Stomach smooth muscle (tissue), 2 donors: ENCODE measurements around the gene SERPINH1.

ENCODE experiments used
- H3K27ac ChIP-seq: one replicate; pipeline ENCODE4 v1.7.0; 2013; ENCODE audit warnings: mild to moderate bottlenecking, low read length, inconsistent platforms
- H3K27me3 ChIP-seq, 2 donors: one replicate each; pipeline ENCODE4 v1.7.0; 2013; ENCODE audit warnings: low read length in 2 of 2; ENCODE audit not compliant: insufficient read depth in 2 of 2, control insufficient read depth in 1 of 2
- H3K36me3 ChIP-seq, 2 donors: one replicate each; pipeline ENCODE4 v1.7.0; 2013; ENCODE audit warnings: low read length in 2 of 2; ENCODE audit not compliant: control insufficient read depth in 2 of 2, insufficient read depth in 2 of 2
- H3K4me1 ChIP-seq: one replicate; pipeline ENCODE4 v1.7.0; 2013; ENCODE audit warnings: low read length; ENCODE audit not compliant: control insufficient read depth, insufficient read depth
- H3K4me3 ChIP-seq, 2 donors: one replicate each; pipeline ENCODE4 v1.7.0; 2013; ENCODE audit warnings: low read length in 2 of 2
- H3K9ac ChIP-seq, 2 donors: one replicate each; pipeline ENCODE4 v1.7.0; 2013; ENCODE audit warnings: low read length in 2 of 2, mild to moderate bottlenecking in 1 of 2
- H3K9me3 ChIP-seq, 2 donors: one replicate each; pipeline ENCODE4 v1.7.0; 2013; ENCODE audit warnings: low read length in 2 of 2; ENCODE audit not compliant: control insufficient read depth in 2 of 2
- donor health status: healthy.
- donor health status: Pancreatic carcinoma.

SERPINH1 gene

DNA sequence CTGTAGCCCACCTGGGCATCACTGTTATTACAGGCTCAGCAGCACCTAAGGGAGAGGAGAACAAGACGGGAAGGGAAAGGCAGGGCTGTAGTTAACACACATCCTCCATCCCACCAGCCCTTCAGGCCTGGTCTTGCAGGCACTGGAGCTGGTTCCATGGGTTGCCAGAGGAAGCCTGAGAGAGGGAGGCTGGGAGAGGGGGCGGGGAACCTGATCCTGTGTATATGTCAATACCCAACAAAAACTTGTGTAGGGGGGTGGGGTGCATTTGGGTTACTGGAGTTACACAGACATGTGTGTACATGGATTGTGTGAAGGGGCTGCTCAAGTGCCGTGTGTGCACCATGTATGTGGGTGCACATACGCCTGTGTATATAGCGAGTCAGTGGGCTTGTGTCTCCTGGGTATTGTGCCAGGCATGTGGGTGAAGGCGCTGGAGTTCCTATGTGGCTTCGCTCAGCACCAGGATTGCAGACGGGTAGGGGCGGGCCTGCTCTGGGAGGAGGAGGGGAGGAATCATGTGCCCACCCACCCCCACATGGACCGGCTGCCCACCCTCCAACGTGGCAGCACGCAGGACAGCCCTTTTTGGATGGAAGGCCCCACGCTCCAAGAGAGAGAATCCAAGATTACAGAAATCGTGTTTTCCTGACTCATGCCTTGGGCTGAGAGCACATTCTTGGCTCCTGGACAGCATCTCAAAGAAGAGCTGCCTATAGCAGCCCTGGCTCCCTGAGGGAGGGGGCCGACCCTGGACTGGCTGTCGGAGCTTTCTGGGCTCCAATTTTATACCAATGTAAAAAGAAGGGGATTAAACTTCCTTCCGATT is 4.2 kb upstream of the SERPINH1 start:
- H3K9me3 ChIP-seq, result no peaks in the 10 kb centered on the region
- peaks cover 79% of the 10 kb centered on the region for H3K4me1 ChIP-seq
- H3K9ac ChIP-seq, result peak overlapping the region; percentile 55 to 77
- H3K4me3 ChIP-seq, result peak overlapping the region; percentile 45 to 52
- H3K27me3 ChIP-seq, result no peaks in the 10 kb centered on the region
- peak overlapping the region; percentile 99 for H3K27ac ChIP-seq
- H3K36me3 ChIP-seq, result no peaks in the 10 kb centered on the region

DNA sequence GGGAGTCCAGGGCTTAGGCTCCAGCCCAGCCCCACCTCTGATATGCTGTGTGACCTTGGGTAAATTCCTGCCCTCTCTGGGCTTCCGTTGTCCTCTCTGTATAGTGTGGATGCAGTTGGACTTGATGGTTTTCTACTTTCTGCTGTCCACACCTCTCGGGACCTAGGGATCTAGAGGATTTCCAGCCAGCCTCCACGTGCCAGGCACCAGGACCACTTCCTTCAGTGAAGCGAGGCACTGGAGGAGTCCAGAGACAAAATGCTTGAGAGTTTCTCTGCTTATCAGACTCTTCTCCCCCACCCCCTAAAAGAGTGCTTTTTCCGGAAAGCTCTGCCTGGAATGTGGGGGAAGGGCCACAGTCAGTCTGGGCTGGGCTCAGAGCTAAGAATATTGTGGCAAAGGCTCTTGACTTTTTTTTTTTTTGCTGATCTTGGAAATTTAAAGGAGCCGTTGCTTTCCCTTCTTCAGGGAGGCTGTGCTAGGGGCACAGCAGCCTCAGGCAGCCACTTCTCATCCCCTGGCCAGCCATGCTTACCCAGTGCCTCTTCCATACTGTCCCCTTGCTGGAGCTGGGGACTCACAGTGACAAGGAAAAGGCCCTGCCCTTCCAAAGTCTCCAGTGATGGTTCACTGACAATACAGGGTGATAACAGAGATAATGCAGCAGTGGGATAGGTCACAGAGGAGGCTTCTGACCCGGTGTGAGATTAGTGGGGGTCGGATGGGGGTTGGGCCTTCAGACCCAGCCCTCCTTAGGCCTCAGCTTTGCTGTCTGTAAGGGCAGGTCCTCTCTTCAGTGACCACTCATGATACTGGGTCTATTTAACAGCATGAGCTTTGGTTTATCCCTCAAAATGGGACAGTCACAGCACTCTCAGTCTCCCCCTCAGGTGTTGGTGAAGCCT is 2.9 kb upstream of the SERPINH1 start:
- H3K4me3 ChIP-seq, result peak overlapping the region; percentile 45 to 52
- H3K9me3 ChIP-seq, result no peaks in the 10 kb centered on the region
- no peaks in the 10 kb centered on the region for H3K36me3 ChIP-seq
- peak overlapping the region; percentile 99 for H3K27ac ChIP-seq
- H3K27me3 ChIP-seq, result no peaks in the 10 kb centered on the region
- H3K4me1 ChIP-seq, result peaks cover 80% of the 10 kb centered on the region
- H3K9ac ChIP-seq, result peak overlapping the region; percentile 62 to 77

DNA sequence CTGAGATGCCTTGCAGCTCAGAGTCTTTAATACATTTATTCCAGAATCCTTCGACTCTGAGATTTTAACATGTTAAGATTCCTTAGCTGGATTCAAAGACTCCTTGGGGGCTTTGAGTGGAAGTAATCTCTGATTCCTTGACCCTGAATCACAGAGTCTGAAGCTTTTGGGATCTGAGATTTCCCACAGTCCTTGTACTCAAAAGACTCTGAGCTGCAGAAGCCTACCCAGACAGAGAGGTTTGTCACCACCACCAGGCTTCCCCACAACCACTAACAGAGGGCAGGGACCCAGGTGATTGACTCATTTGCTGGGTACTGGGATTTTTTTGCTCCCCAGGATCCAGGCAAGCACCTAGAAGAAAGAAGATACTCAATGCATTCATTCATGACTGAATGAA is 1.4 kb upstream of the SERPINH1 start:
- Histone ChIP-seq H3K27me3 (no peaks in the 10 kb centered on the region), H3K4me3 (no peak overlapping the region), H3K9me3 (no peaks in the 10 kb centered on the region), H3K27ac (peak overlapping the region; percentile 99), H3K9ac (peak overlapping the region in 1 of 2 donors; percentile 13), H3K4me1 (peaks cover 82% of the 10 kb centered on the region), H3K36me3 (peaks cover 0 to 2% of the 10 kb centered on the region in 2 donors)

DNA sequence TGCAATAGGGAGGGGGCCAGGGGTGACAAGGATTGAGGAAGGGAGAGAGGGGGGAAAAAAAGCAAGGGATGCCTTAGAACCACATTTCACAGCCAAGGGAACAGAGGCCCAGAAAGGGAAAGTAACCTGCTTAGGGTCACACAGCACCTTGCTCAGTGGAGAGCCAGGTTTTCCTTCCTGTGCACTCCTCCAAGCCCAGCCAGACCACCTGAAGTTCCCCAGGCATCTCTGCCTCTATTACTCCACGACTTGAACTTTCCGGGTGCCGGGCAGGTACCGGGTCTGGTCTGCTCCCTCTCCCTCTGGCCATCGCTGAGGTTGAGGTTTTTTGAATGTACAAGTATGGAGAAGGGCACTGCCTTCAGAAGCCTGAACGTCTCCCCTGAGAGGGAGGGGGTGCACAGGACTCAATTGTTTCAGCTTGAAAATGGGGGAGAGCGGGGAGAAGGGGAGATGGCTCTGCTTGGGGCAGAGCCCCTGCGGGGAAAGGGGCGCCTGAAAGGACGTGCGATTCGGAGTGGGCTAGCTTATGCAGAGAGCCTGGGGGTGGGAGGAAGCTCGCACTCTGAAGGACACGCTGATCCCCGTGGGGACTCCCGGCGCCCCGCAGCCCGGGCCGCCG is 516 bp upstream of the SERPINH1 start:
- H3K27me3 ChIP-seq, result no peaks in the 10 kb centered on the region
- peak overlapping the region; percentile 66 to 96 for H3K4me3 ChIP-seq
- H3K9ac ChIP-seq, result peak overlapping the region; percentile 98
- H3K36me3 ChIP-seq, result peaks cover 0 to 3% of the 10 kb centered on the region in 2 donors
- H3K9me3 ChIP-seq, result no peaks in the 10 kb centered on the region
- H3K4me1 ChIP-seq, result peaks cover 89% of the 10 kb centered on the region
- peak overlapping the region; percentile 99 for H3K27ac ChIP-seq

DNA sequence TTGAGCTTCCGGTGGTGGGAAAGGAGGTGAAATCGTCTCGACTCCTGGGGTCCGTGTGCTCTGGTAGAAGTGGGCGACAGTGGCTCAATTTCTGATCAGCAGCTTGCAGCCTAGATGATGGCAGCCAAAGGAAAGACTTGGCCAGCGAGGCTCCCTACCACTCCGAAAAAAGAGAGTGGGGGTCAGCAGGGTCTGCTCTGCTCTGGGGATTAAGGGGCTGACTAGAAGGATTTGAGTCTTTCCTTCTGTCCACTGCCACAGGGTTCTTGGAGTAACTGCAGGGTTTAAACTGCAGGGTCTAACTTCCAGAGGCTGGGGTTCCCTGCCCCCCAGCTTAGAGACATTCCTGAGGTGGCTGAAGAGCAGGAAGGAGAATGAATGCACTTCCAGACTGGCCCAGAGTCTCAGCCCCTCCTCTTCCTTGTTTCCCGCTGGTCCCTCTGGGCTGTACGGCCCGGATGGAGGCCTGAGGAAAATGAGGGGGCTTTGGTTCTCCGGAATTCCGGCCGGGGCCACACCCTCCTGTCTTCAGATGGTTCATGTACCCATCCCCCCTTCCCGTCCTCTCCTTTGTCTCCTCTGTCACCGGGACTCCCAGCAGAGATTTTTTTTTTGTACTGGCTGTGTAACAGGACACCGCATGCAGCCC is 907 bp downstream of the SERPINH1 start:
- no peaks in the 10 kb centered on the region for H3K27me3 ChIP-seq
- H3K4me3 ChIP-seq, result peak overlapping the region; percentile 75 to 96
- peaks cover 13 to 14% of the 10 kb centered on the region in 2 donors for H3K36me3 ChIP-seq
- H3K9ac ChIP-seq, result peak overlapping the region; percentile 98
- H3K27ac ChIP-seq, result peak overlapping the region; percentile 99
- no peaks in the 10 kb centered on the region for H3K9me3 ChIP-seq
- H3K4me1 ChIP-seq, result peaks cover 91% of the 10 kb centered on the region

DNA sequence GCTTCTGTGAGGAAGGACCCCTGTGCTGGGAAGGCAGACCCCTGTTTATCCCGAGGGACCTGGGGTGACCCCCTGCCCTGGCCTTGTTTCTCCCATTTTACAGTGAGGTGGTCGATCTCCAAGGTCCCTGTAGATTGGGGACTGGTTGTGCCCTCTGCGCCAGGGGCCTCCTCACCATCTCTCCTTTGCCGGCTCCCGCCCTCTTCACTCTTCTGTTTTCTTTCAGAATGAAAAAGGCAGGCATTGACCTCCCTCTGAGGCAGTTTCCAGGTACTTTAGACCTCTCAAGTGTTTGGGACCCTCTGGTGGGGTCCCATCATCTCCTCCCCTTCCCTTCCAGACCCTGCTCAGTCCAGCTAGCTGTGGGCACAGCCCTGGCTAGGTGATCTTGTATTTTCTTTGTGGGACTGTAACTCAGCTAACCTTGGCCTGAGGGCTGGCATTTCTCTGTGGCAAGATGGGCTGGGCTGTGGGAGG is 1.5 kb downstream of the SERPINH1 start:
- Histone ChIP-seq H3K4me1 (peaks cover 91% of the 10 kb centered on the region), H3K36me3 (peaks cover 19 to 20% of the 10 kb centered on the region in 2 donors)

DNA sequence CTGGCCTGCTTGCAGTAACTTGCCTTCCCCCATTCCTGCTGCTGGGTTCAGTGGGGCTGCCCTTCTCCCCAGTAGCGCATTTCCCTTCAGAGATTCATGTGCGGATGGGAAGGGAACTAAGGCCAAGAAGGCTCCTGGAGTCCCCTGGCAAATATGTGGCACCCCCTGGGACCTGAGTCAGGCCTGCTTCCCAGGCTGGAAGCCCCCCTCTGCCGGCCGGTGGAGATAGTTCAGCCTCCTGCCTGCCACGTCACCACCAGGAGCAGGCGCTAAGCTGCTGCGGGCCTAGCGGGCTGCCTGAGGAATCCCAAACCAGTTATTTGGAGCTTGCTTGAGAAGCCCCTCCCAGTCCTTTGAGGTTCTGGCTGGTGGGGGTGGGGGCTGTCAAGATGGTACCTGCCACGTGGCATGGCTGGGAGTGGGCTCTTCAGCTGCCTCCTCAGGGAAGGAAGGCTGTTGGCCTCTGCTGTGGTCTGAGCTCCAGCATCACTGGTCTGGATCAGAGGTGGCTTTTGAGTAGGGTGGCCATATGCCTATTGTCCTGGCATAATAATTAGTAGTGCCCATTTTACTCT is 2.0 kb downstream of the SERPINH1 start:
- Histone ChIP-seq H3K9ac (peak overlapping the region; percentile 98), H3K9me3 (no peaks in the 10 kb centered on the region), H3K27me3 (no peaks in the 10 kb centered on the region), H3K27ac (peak overlapping the region; percentile 99), H3K4me3 (peak overlapping the region; percentile 75 to 96), H3K4me1 (peaks cover 87% of the 10 kb centered on the region), H3K36me3 (peaks cover 24 to 25% of the 10 kb centered on the region in 2 donors)

More for the DNA sequence above, 1.5 kb downstream of the SERPINH1 start:
- H3K4me3 ChIP-seq, result peak overlapping the region; percentile 75 to 96
- peak overlapping the region; percentile 98 for H3K9ac ChIP-seq
- no peaks in the 10 kb centered on the region for H3K27me3 ChIP-seq
- no peaks in the 10 kb centered on the region for H3K9me3 ChIP-seq
- peak overlapping the region; percentile 99 for H3K27ac ChIP-seq

DNA sequence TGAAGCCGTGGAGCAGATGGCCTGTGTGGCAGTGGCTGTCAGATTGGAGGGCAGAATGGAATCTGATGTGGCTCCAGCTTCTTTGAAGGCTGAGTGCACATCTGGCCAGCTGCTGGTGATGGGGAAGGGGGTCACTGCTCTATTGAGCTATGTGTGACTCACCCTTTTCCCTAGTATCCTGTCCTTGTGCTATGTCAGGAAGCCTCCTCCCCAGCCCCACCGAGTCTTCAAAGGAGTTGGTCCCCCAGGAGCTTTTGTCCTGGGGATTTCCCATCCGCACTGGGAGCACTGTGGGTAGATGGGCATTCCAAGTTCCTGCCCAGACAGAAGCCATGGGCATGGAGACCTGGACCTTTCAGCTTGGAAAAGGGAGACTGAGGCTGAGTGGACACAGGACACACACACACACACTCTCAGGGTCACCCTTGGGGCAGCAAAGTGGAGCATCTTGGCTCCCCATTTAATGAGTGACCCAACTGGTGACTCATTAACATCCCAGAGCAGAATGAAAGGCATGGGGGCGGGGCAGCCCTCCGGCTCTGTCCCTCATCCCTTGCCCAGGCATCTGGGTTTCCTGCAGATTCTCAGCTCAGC is 3.3 kb downstream of the SERPINH1 start:
- Histone ChIP-seq H3K9me3 (no peaks in the 10 kb centered on the region), H3K4me3 (peak overlapping the region; percentile 75 to 96), H3K9ac (peak overlapping the region; percentile 98), H3K27ac (peak overlapping the region; percentile 99), H3K27me3 (no peaks in the 10 kb centered on the region), H3K36me3 (peaks cover 35 to 36% of the 10 kb centered on the region in 2 donors), H3K4me1 (peaks cover 75% of the 10 kb centered on the region)

DNA sequence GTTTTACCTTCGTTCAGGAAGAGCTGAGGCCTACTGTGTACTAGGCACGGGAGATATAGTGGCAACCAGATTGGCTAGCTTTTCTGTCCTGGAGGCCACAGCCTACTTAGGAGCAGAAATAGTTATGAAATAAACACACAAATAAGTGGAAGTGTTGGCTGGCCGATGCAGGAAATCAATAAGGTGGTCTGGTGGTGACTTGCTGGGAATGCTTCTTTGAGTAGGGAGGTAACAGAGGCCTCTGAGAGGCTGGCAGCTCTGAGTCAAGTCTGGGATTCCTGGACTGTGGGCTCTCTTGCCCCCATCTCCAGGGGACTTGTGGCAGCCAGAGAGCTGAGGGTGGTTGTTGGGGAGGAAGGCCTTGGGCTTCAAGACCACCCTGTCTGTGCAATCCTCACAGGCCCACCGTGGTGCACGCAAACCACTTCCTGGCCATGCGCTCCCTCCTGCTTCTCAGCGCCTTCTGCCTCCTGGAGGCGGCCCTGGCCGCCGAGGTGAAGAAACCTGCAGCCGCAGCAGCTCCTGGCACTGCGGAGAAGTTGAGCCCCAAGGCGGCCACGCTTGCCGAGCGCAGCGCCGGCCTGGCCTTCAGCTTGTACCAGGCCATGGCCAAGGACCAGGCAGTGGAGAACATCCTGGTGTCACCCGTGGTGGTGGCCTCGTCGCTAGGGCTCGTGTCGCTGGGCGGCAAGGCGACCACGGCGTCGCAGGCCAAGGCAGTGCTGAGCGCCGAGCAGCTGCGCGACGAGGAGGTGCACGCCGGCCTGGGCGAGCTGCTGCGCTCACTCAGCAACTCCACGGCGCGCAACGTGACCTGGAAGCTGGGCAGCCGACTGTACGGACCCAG is 4.1 kb downstream of the SERPINH1 start:
- H3K9me3 ChIP-seq, result no peaks in the 10 kb centered on the region
- no peaks in the 10 kb centered on the region for H3K27me3 ChIP-seq
- H3K27ac ChIP-seq, result peak overlapping the region; percentile 99
- H3K4me1 ChIP-seq, result peaks cover 69% of the 10 kb centered on the region
- peak overlapping the region in 1 of 2 donors; percentile 96 for H3K4me3 ChIP-seq
- H3K9ac ChIP-seq, result peak overlapping the region in 1 of 2 donors; percentile 55
- H3K36me3 ChIP-seq, result peaks cover 42 to 43% of the 10 kb centered on the region in 2 donors
